ENCODE data around the gene SPATA22. TPM values are rescaled to one million over a fixed set of nuclear protein-coding genes. Genes with fewer than 3 reads are reported as not detected.
A peak's percentile ranks its signal among the peaks of the same experiment; 100 is the strongest.
"Not testable (repeated sequence)": the region's sequence is repeated elsewhere in the genome, so short reads cannot be mapped to it uniquely, and the experiment has no call there.

Gene SPATA22
- total RNA-seq, 1 experiment from 2014 or later: not detected

DNA sequence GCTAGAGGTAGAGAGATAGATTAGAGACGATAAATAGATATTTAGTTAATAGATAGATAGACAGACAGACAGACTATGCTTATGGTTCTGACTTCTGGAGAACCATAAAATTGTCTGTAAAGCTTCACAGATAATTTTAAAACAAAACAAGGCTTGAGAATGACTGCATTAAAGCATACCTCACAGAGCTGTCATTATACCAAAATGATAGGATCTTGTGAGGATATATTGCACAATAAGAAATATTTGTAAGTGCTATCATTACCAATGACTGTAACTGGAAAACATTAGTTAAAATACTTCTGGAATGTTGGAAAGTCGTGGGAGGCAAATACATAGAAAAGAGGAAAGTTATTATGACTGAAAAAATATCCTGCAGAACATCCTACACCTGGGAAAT lies 69.8 kb downstream of the SPATA22 start:
- TF ChIP-seq, protein P1, sequence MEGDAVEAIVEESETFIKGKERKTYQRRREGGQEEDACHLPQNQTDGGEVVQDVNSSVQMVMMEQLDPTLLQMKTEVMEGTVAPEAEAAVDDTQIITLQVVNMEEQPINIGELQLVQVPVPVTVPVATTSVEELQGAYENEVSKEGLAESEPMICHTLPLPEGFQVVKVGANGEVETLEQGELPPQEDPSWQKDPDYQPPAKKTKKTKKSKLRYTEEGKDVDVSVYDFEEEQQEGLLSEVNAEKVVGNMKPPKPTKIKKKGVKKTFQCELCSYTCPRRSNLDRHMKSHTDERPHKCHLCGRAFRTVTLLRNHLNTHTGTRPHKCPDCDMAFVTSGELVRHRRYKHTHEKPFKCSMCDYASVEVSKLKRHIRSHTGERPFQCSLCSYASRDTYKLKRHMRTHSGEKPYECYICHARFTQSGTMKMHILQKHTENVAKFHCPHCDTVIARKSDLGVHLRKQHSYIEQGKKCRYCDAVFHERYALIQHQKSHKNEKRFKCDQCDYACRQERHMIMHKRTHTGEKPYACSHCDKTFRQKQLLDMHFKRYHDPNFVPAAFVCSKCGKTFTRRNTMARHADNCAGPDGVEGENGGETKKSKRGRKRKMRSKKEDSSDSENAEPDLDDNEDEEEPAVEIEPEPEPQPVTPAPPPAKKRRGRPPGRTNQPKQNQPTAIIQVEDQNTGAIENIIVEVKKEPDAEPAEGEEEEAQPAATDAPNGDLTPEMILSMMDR (IDR thresholded peaks at IDR 0.05; ENCODE audit: unreplicated experiment): no peak
- Mint-ChIP-seq H3K27ac (ENCODE audit: low read depth, unreplicated experiment) (no peak overlapping the region), H3K27me3 (ENCODE audit: insufficient read depth, unreplicated experiment) (peaks cover 29% of the 10 kb centered on the region), H3K9me3 (ENCODE audit: unreplicated experiment) (peaks cover 9% of the 10 kb centered on the region), H3K4me3 (ENCODE audit: unreplicated experiment) (no peak overlapping the region), H3K36me3 (ENCODE audit: insufficient read depth, unreplicated experiment) (no peaks in the 10 kb centered on the region), H3K4me1 (ENCODE audit: insufficient read depth, unreplicated experiment) (no peaks in the 10 kb centered on the region)
- DNase-seq (ENCODE audit: unreplicated experiment): no peak
- BruUV-seq (replicated peaks): no TSS peak
- ChIA-PET POLR2A (no interaction called here), CTCF (no interaction called here)
- intact Hi-C loops (cut with micrococcal nuclease): no loop called here

DNA sequence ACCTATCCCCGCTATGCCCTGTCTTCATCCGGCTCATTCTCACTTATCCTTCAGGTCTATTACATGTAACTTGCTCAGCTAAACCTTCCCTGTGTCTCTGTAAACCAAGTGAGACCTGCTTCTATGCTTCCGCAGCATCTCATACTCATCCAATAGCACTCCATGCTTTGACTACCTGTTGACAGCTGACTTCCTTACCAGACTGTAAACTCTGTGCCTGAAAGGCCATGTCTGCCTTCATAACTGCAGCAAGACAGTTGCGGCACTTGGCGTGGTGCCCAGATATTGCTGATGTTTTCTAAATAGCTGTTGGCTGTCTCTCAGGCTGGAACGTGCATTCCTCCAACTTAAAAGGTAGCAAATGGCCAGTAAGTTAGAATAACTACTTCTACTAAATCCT lies 71.6 kb downstream of the SPATA22 start:
- Mint-ChIP-seq H3K27me3 (ENCODE audit: insufficient read depth, unreplicated experiment) (peaks cover 29% of the 10 kb centered on the region), H3K4me1 (ENCODE audit: insufficient read depth, unreplicated experiment) (no peaks in the 10 kb centered on the region), H3K27ac (ENCODE audit: low read depth, unreplicated experiment) (no peak overlapping the region), H3K4me3 (ENCODE audit: unreplicated experiment) (no peak overlapping the region), H3K36me3 (ENCODE audit: insufficient read depth, unreplicated experiment) (no peaks in the 10 kb centered on the region), H3K9me3 (ENCODE audit: unreplicated experiment) (no peaks in the 10 kb centered on the region)
- intact Hi-C loops (cut with micrococcal nuclease): no loop called here
- no TSS peak for BruUV-seq (replicated peaks)
- peak; percentile 5 for DNase-seq (ENCODE audit: unreplicated experiment)
- ChIA-PET POLR2A (no interaction called here), CTCF (interaction anchor here (0.5 kb wide), 1 partner anchor 203 kb away, joined by 3 read pairs; no protein-coding TSS in a partner anchor)
- TF ChIP-seq, protein P1 (IDR thresholded peaks at IDR 0.05; ENCODE audit: unreplicated experiment): no peak

DNA sequence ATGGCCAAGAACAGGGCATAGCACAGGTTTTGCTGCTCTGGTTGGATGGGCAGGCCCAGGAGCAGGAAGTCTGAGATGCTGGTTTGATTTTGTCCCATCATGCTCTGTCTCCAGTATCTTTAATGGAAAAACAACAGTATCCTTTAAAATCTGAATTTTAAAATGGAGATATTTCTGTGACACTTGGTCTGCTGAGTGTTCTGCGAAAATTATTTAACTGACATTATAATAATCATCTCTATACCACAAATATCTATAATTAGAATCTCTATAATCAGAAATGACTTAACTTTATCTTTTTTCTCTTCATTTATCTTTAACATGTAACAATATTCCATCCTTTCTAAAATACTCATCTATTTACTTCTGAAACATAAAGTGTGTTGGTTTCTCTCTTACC lies 73.3 kb downstream of the SPATA22 start, which contains the start of gene OR1E1:
TSS of gene OR1E1 (minus strand) at position 101 of the 400 bp plus-strand sequence. CDS start at position 101, 0 bp downstream.
- Mint-ChIP-seq H3K27ac (ENCODE audit: low read depth, unreplicated experiment) (no peak within 1 kb of the TSS), H3K4me3 (ENCODE audit: unreplicated experiment) (no peak within 1 kb of the TSS), H3K36me3 (ENCODE audit: insufficient read depth, unreplicated experiment) (no peaks in the 10 kb centered on the region), H3K9me3 (ENCODE audit: unreplicated experiment) (peaks cover 6% of the 10 kb centered on the region), H3K4me1 (ENCODE audit: insufficient read depth, unreplicated experiment) (no peaks in the 10 kb centered on the region), H3K27me3 (ENCODE audit: insufficient read depth, unreplicated experiment) (peaks cover 39% of the 10 kb centered on the region)
- DNase-seq (ENCODE audit: unreplicated experiment): no peak
- ChIA-PET CTCF (no interaction called here), POLR2A (no interaction called here)
- intact Hi-C loops (cut with micrococcal nuclease): no loop called here
- TF ChIP-seq, protein P1 (IDR thresholded peaks at IDR 0.05; ENCODE audit: unreplicated experiment): no peak
- no TSS peak for BruUV-seq (replicated peaks)

DNA sequence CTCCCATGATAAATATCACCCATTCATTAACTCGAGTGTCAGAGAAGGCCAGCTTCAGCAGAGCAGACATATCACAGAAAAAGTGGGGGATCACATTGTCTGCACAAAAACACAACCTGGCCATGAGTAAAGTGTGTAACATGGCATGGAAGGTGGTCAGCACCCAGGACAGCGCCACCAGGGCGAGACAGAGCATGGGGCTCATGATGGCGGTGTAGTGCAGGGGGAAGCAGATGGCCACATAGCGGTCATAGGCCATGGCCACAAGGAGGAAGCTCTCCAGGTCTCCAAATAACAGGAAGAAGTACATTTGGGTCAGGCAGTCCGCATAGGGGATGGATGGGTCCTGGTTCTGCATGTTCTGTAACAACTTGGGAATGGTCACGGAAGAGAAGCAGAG lies 73.8 kb downstream of the SPATA22 start:
- H3K9me3 Mint-ChIP-seq (ENCODE audit: unreplicated experiment); H3K36me3 Mint-ChIP-seq (ENCODE audit: insufficient read depth, unreplicated experiment); CTCF ChIA-PET; BruUV-seq (replicated peaks); H3K4me3 Mint-ChIP-seq (ENCODE audit: unreplicated experiment); H3K4me1 Mint-ChIP-seq (ENCODE audit: insufficient read depth, unreplicated experiment); H3K27ac Mint-ChIP-seq (ENCODE audit: low read depth, unreplicated experiment); POLR2A ChIA-PET; intact Hi-C loops (cut with micrococcal nuclease): not testable (repeated sequence)
- peak; percentile 8 for DNase-seq (ENCODE audit: unreplicated experiment)
- H3K27me3 Mint-ChIP-seq (ENCODE audit: insufficient read depth, unreplicated experiment): peaks cover 41% of the 10 kb centered on the region

Other genes starting within 250 kb of the SPATA22 start
- gene OR3A1, start 173.5 kb downstream of the SPATA22 start, total RNA-seq (2022): not detected in 2 replicates
- not detected in 2 replicates for gene OR3A2, start 85.5 kb downstream of the SPATA22 start, total RNA-seq (2022)
- gene OR1E1, start 73.4 kb downstream of the SPATA22 start, total RNA-seq (2022): not detected in 2 replicates
- gene OR3A3, start 60.4 kb downstream of the SPATA22 start, total RNA-seq (2022): not detected in 2 replicates
- not detected in 2 replicates for gene OR1E2, start 38.0 kb downstream of the SPATA22 start, total RNA-seq (2022)
- 0.54 TPM in 2 replicates for gene ASPA, start 4.2 kb upstream of the SPATA22 start, total RNA-seq (2022)
- 4.4 and 5.4 TPM in 2 replicates for gene TRPV3, start 86.0 kb upstream of the SPATA22 start, total RNA-seq (2022)
- 2.7 and 5.4 TPM in 2 replicates for gene TRPV1, start 137.6 kb upstream of the SPATA22 start, total RNA-seq (2022)
- 6.3 and 8.3 TPM in 2 replicates for gene SHPK, start 164.4 kb upstream of the SPATA22 start, total RNA-seq (2022)
- 7.1 and 11.4 TPM in 2 replicates for gene CTNS, start 164.9 kb upstream of the SPATA22 start, total RNA-seq (2022)
- 130 and 147 TPM in 2 replicates for gene TAX1BP3, start 196.8 kb upstream of the SPATA22 start, total RNA-seq (2022)
- gene EMC6, start 197.0 kb upstream of the SPATA22 start, total RNA-seq (2022): 72.2 and 78.5 TPM in 2 replicates
- 4.8 and 4.9 TPM in 2 replicates for gene P2RX5, start 224.3 kb upstream of the SPATA22 start, total RNA-seq (2022)

Measured in MCF 10A (cell line).